Measurements from ENCODE around the gene C2CD4B.

Gene C2CD4B

DNA sequence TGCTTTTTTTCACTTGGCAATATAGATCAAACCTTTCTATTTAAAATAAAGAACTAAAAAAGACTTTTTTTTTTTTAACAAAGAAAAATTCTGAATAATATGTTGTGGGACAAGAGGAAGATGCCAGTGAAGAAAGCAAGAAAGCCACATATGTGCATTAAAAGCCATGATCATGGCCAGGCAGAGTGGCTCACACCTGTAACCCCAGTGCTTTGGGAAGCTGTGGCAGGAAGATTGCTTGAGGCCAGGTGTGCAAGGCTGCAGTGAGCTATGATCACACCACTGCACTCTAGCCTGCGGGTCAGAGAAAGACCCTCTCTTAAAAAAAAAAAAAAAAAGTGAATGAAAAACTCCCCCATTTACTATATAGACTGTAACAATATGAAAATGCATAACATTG lies 23.9 kb downstream of the C2CD4B start:
- no peaks in the 10 kb centered on the region for H3K4me1 Mint-ChIP-seq
- ATAC-seq (replicated peaks) (no peak), DNase-seq (no peak)
- H3K27me3 Mint-ChIP-seq, result peaks cover 0 to 14% of the 10 kb centered on the region in 2 donors
- no peak overlapping the region for H3K27ac Mint-ChIP-seq
- H3K36me3 Mint-ChIP-seq, result no peaks in the 10 kb centered on the region
- no peaks in the 10 kb centered on the region for H3K9me3 Mint-ChIP-seq
- no peak overlapping the region for H3K4me3 Mint-ChIP-seq

DNA sequence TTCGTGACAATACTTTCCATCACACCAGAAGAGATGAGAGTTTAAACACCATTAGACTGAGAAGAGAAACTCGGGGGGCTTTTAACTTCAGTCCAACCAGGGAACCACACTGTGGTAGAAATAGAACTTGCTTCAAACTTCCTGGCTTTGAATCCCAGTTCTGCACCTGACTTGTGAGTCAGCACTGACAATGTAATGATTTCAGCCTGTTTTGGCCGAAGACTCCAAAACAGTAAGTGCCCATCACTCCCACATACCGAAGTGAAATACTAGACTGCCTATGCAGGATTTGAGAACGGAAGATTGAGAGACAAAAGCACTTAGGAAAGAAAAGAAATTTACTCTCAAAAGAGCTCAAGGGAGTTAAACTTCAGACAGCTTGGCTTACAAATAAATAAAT lies 27.0 kb downstream of the C2CD4B start:
- Mint-ChIP-seq H3K4me3 (no peak overlapping the region), H3K4me1 (no peaks in the 10 kb centered on the region), H3K9me3 (peaks cover 0 to 2% of the 10 kb centered on the region in 2 donors), H3K27me3 (peaks cover 0 to 19% of the 10 kb centered on the region in 2 donors), H3K27ac (no peak overlapping the region), H3K36me3 (no peaks in the 10 kb centered on the region)
- ATAC-seq (replicated peaks) (no peak), DNase-seq (no peak)

DNA sequence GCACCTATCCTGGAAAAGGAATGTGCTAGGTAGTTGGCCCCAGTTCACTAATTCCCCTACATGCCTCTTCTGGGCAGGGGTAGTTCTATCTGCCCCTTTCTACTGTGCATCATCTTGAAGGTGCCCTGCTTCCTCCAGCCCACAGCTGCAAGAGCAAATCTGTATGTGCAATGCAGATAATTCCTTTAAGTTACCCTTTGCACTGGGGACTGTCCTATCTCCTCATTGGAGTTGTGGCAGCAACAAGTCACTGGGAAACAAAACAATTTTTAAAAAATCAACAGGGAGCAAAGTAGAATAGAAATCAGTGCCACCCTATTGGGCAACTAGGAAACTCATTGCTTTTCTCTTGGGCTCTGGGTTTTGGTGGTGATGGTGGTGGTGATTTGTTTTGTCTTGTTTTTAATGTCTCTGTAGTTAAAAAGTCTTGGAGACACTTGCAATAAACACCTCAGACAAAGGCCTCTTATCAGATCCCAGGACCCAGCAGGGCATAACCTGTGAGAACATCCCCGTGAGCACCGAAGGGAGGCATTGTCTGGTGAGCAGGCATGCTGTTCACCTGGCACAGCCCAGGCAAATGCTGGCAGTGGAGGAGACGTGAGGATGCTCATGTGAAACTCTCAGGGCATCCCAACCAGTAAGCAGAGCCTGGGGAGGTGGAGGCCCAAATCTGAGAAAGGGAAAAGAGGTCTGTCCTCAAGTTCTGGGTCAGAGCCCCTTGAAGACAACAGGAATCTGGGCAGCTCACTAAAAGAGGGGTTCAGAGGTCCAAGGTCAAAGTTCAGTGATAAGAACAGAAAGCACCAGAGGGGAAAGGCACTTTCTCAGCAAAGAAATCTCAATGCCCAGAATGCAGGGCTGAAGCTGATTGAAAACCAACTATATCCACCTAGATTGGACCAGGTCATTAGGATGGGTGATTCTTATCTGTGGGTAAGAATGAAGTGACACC lies 27.9 kb downstream of the C2CD4B start:
- H3K27ac Mint-ChIP-seq, result no peak overlapping the region
- no peak for DNase-seq
- ATAC-seq (replicated peaks), result no peak
- H3K27me3 Mint-ChIP-seq, result peaks cover 0 to 19% of the 10 kb centered on the region in 2 donors
- H3K9me3 Mint-ChIP-seq, result peaks cover 0 to 2% of the 10 kb centered on the region in 2 donors
- H3K4me1 Mint-ChIP-seq, result no peaks in the 10 kb centered on the region
- H3K36me3 Mint-ChIP-seq, result no peaks in the 10 kb centered on the region
- H3K4me3 Mint-ChIP-seq, result no peak overlapping the region

DNA sequence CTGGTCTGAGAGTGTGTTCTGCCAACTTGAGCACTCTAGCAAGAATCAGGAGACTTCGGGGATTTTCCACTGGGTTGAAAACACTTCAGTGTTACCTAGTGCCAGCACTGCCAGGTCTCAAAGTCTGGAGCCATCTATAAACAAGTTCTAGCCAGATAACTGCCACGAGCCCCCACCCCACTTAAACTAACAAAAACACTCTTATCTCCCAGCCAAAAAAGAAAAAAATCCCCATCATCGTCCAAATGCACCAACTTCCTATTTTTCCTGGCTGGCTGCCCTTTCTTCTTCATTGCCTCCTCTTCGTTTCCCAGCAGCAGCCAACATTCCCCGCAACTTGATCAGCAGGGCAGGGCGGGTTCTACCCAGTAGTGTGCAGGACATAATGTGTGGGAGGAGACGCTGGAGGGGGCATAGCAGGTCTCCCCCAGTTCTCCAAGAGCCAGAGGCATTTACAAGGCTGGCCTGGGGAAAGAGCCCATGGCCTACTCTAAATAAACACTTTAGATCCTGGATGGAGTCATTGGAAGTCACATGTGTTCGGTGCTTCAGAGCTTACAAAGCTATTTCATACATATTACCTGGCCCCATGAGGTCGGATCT lies 29.5 kb downstream of the C2CD4B start:
- no peak overlapping the region for H3K27ac Mint-ChIP-seq
- H3K4me3 Mint-ChIP-seq, result no peak overlapping the region
- H3K4me1 Mint-ChIP-seq, result no peaks in the 10 kb centered on the region
- no peak for DNase-seq
- peaks cover 4 to 19% of the 10 kb centered on the region in 2 donors for H3K27me3 Mint-ChIP-seq
- ATAC-seq (replicated peaks), result no peak
- peaks cover 0 to 2% of the 10 kb centered on the region in 2 donors for H3K9me3 Mint-ChIP-seq
- no peaks in the 10 kb centered on the region for H3K36me3 Mint-ChIP-seq

DNA sequence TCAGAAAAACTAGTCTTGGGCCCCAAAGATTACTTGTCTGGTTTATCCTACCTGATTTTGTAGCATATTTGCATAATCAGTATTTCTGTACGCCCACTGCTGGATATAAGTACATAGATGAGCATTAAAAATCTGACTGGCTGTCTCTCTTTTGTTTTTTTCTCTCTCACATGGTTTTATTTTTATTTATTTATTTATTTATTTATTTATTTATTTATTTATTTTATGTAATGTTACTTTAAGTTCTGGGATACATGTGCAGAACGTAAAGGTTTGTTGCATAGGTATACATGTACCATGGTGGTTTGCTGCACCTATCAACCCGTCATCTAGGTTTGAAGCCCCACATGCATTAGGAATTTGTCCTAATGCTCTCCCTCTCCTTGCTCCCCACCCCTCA lies 31.9 kb downstream of the C2CD4B start:
- Mint-ChIP-seq H3K9me3 (peaks cover 2 to 4% of the 10 kb centered on the region in 2 donors), H3K27me3 (peaks cover 4 to 15% of the 10 kb centered on the region in 2 donors), H3K27ac (no peak overlapping the region), H3K36me3 (no peaks in the 10 kb centered on the region), H3K4me1 (no peaks in the 10 kb centered on the region), H3K4me3 (no peak overlapping the region)
- ATAC-seq (replicated peaks), result no peak
- DNase-seq, result no peak

DNA sequence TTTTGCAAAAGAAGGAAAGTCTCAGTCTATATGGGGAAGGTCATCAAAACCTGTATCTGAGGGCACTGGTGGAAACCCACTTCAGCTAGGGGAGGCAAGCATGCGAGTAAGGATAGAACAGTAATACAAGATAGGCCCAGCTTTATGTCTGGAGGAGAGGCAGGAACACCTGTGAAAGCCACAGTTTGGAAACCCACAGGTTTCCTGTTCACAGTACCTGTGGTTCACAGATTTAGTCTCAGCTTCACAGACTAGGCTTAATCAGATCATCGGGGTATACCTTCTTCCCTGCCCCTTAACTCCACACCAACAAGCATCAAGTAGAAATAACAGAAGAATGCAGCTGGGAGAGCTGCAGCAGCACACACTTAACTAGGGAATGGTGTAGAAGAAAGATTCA lies 36.2 kb downstream of the C2CD4B start:
- Mint-ChIP-seq H3K9me3 (peaks cover 4% of the 10 kb centered on the region in 2 donors), H3K36me3 (no peaks in the 10 kb centered on the region), H3K4me1 (no peaks in the 10 kb centered on the region), H3K4me3 (no peak overlapping the region), H3K27me3 (peaks cover 4 to 7% of the 10 kb centered on the region in 2 donors), H3K27ac (no peak overlapping the region)
- ATAC-seq (replicated peaks) (no peak), DNase-seq (no peak)

DNA sequence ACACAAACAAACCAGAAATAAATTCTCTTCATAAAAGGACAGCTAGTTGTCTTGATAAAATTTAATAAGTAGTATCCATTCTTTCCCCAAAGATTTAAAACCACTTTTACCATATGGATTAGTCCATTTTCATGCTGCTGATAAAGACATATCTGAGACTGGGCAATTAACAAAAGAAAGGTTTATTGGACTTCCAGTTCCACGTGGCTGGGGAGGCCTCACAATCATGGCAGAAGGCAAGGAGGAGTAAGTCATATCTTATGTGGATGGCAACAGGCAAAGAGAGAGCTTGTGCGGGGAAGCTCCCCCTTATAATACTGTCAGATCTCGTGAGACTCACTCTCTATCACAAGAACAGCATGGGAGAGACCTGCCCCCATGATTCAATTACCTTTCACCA lies 38.7 kb downstream of the C2CD4B start:
- no peak overlapping the region for H3K27ac Mint-ChIP-seq
- peaks cover 2 to 4% of the 10 kb centered on the region in 2 donors for H3K9me3 Mint-ChIP-seq
- no peaks in the 10 kb centered on the region for H3K36me3 Mint-ChIP-seq
- H3K4me3 Mint-ChIP-seq, result no peak overlapping the region
- peaks cover 0 to 7% of the 10 kb centered on the region in 2 donors for H3K27me3 Mint-ChIP-seq
- peaks cover 0 to 2% of the 10 kb centered on the region in 2 donors for H3K4me1 Mint-ChIP-seq
- ATAC-seq (replicated peaks), result no peak
- DNase-seq, result no peak

DNA sequence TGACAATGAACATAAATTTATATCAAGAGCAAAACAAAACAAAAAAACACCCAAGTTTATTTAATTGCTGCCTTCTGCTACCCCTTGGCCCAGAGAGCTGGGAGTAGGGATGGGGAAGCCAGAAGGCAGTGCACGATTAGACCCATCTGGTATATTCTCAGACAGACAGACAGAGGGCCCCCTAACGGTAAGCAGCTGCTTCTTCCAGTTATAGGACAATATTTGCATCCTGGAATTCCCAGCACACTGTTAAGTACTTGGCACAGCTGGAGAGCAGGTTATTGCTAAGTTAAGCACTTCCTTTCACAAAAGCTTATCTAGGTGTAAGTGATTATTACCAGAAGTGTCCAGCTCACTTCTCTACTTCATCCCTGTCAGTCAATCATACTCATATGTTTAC lies 39.3 kb downstream of the C2CD4B start:
- Mint-ChIP-seq H3K9me3 (peaks cover 2 to 4% of the 10 kb centered on the region in 2 donors), H3K36me3 (no peaks in the 10 kb centered on the region), H3K27ac (no peak overlapping the region), H3K27me3 (peaks cover 0 to 7% of the 10 kb centered on the region in 2 donors), H3K4me3 (no peak overlapping the region), H3K4me1 (peaks cover 0 to 2% of the 10 kb centered on the region in 2 donors)
- DNase-seq, result no peak
- no peak for ATAC-seq (replicated peaks)

DNA sequence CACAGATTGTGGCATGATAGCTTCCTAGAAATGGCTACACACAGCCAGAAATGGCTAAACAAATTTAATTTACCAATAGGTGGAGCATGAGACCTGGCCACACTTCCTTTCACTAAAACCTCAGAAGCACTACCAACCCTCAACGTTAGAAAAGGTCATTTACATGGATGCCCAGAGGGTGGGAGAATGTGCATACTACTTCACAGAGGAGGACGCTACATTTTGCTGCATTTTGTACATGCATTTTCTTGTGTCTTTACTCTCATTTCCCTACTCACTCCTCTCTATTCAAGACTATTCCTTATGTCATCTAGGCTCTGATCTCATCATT lies 40.1 kb downstream of the C2CD4B start:
- ATAC-seq (replicated peaks), result no peak
- Mint-ChIP-seq H3K4me1 (peaks cover 0 to 2% of the 10 kb centered on the region in 2 donors), H3K4me3 (no peak overlapping the region)

DNA sequence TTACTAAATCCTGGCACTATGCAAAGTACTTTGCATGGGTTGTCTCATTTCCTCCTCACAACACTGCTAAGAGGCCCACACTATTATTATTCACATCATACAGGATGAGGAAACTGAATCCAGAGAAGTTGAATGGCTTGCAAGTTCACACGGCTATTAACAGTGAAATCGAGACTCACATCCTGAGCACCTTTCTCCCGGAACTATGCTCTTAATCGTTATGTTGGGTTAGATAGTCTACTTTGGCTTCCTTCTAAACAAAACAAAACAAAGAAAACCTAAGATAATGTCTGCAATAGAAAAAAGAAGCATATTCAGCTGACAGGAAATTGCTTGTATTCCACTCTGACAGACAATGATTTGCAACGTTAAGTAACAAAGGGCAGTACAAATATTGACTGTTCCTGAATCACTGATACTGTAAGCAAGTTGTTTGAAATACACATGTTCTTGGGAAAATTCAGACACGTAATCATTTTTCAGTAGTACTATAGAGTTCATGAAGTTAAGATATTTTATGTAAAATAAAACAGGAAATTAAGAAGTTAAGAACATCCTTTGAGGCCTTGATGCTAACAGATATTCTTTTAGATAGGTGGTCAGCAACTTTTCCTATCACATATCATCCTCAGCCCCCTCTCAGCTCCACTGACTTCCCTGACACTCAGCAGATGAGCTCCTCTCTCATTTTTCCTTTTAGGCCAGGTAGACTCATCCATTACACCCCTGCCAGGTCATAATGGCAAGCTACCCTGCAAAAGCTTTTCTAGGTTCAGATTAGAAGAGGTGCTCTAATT lies 40.7 kb downstream of the C2CD4B start:
- DNase-seq (no peak), ATAC-seq (replicated peaks) (no peak)
- H3K27me3 Mint-ChIP-seq, result peaks cover 0 to 1% of the 10 kb centered on the region in 2 donors
- peaks cover 0 to 2% of the 10 kb centered on the region in 2 donors for H3K4me1 Mint-ChIP-seq
- H3K4me3 Mint-ChIP-seq, result no peak overlapping the region
- H3K27ac Mint-ChIP-seq, result no peak overlapping the region
- H3K9me3 Mint-ChIP-seq, result peaks cover 0 to 2% of the 10 kb centered on the region in 2 donors
- H3K36me3 Mint-ChIP-seq, result no peaks in the 10 kb centered on the region

More for the DNA sequence above, 40.1 kb downstream of the C2CD4B start:
- Mint-ChIP-seq H3K27me3 (peaks cover 0 to 5% of the 10 kb centered on the region in 2 donors), H3K27ac (no peak overlapping the region), H3K9me3 (peaks cover 2% of the 10 kb centered on the region in 2 donors), H3K36me3 (no peaks in the 10 kb centered on the region)
- DNase-seq, result no peak

DNA sequence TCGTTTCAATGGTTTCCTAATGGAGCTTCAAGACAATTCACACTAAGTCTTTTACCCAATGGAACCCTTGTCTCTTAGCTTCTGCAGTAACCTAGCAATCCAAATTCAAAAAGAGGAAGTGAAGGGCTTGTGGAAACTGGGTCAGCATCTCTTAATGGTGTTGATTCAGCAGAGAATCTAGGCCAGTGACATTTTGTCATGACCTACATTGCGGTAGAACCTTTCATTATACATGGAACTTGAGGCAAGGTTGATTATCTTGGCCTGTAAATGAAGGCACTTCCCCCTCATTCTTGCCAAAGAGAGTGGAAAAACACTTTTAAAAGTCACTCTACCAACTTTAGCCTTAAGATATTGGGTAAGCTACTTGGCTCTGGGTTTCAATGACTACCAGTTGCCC lies 42.8 kb downstream of the C2CD4B start:
- peak in 1 of 2 donors; percentile 38 for ATAC-seq (replicated peaks)
- Mint-ChIP-seq H3K27ac (no peak overlapping the region), H3K36me3 (no peaks in the 10 kb centered on the region), H3K27me3 (peaks cover 10 to 16% of the 10 kb centered on the region in 2 donors), H3K4me3 (no peak overlapping the region), H3K9me3 (peaks cover 0 to 1% of the 10 kb centered on the region in 2 donors), H3K4me1 (peaks cover 0 to 2% of the 10 kb centered on the region in 2 donors)
- no peak for DNase-seq

DNA sequence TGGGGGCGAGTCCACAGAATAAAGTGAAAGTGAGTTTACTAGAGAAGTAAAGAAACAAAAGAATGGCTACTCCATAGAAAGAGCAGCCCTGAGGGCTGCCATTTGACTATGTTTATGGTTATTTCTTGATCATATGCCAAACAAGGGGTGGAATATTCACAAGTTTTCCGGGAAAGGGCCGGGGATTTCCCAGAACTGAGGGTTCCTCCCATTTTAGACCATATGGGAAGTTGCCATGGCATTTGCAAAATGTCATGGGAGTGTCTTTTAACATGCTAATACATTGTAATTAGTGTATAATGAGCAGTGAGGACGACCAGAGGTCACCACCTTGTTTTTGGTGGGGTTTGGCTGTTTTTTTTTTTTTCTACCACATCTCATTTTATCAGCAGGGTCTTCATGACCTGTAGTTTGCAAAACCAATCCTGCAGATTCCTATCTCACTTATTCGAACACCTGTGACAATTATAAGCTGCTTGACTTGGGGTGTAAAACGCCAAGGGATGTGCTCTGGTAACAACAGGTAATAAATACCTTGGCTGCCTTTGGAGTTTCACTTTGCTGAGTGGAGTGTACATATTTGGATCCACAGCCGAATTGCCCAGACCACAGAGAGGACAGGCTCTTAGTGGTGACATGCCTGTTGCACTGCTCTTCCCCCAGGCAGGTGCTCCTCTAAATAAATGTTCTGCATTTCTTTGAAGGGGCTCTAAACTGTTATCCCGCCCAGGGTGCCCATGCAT lies 43.6 kb downstream of the C2CD4B start:
- ATAC-seq (replicated peaks) (no peak), DNase-seq (no peak)
- Mint-ChIP-seq H3K27me3 (peaks cover 10 to 16% of the 10 kb centered on the region in 2 donors), H3K36me3 (no peaks in the 10 kb centered on the region), H3K9me3 (no peaks in the 10 kb centered on the region), H3K4me1 (peaks cover 0 to 2% of the 10 kb centered on the region in 2 donors), H3K27ac (no peak overlapping the region), H3K4me3 (no peak overlapping the region)

DNA sequence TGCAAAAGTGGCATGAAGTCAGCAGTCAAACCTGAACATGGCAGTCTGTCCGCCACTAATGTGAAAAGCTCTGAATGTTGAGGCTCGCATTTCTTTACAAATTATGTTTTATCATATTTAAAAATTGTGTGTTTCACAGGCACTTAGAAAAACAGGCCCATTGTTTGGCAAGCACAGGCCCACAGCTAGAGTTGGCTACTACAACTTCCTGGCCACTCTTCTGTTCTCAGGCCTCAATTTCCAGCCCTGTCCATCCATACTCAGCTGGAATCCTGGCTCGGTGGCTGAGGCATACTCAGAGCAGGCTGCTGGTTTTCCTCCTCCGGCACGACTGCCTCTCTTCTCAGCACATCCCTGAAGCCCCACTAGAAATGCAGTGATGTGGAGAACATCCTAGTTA lies 44.3 kb downstream of the C2CD4B start:
- Mint-ChIP-seq H3K36me3 (no peaks in the 10 kb centered on the region), H3K27me3 (peaks cover 10 to 16% of the 10 kb centered on the region in 2 donors), H3K27ac (no peak overlapping the region), H3K4me1 (peaks cover 0 to 2% of the 10 kb centered on the region in 2 donors), H3K9me3 (no peaks in the 10 kb centered on the region), H3K4me3 (no peak overlapping the region)
- ATAC-seq (replicated peaks), result no peak
- DNase-seq, result no peak

DNA sequence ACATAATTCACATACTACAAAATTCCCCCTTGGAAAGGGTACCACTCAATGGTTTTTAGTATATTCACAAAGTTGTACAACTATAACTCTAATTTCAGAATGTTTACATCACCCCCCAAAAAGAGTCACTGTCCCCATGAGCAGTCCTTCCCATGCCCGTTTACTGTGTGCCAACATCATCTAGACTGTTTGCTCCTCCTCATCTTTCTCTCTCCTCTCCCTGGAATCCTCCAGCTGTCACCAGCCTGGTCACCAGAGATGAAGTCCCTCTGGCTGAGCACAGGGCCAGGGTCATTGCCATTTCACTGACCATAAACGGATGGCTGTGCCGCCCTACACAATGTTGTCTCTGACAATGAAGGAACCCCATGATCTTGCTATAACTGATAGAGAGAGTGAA lies 45.2 kb downstream of the C2CD4B start:
- no peak overlapping the region for H3K27ac Mint-ChIP-seq
- DNase-seq (no peak), ATAC-seq (replicated peaks) (no peak)
- no peak overlapping the region for H3K4me3 Mint-ChIP-seq
- H3K27me3 Mint-ChIP-seq, result peaks cover 16% of the 10 kb centered on the region in 2 donors
- no peaks in the 10 kb centered on the region for H3K9me3 Mint-ChIP-seq
- H3K36me3 Mint-ChIP-seq, result no peaks in the 10 kb centered on the region
- H3K4me1 Mint-ChIP-seq, result peaks cover 0 to 2% of the 10 kb centered on the region in 2 donors

All from stimulated activated naive B cell treated with anti-CD40 and anti-IgM and Interleukin-4, amounts not matched to agents 10 μg/mL and 1 μg/mL and 100 μg/mL, for 72 hours (primary cell).